HEK293 (cell line): ENCODE measurements around the gene GMDS.

Experiments
- CTCF ChIP-seq: fragments of 450-650 bp; formaldehyde crosslinking; IDR thresholded peaks from 2 replicates; pipeline ENCODE4 v1.5.1; 2016; ENCODE audit warnings: missing biosample characterization, missing genetic modification characterization
- OVOL3 ChIP-seq: fragments of 450-650 bp; formaldehyde crosslinking; IDR thresholded peaks from 2 replicates; pipeline ENCODE4 v1.5.1; 2016; ENCODE audit warnings: missing biosample characterization, missing genetic modification characterization
- PRDM10 ChIP-seq: fragments of 450-650 bp; formaldehyde crosslinking; IDR thresholded peaks from 2 replicates; pipeline ENCODE4 v1.5.1; 2016; ENCODE audit warnings: missing biosample characterization, missing genetic modification characterization
- PRDM2 ChIP-seq: fragments of 450-650 bp; formaldehyde crosslinking; IDR thresholded peaks from 2 replicates; pipeline ENCODE4 v1.5.1; 2016; ENCODE audit warnings: missing biosample characterization, missing genetic modification characterization, borderline replicate concordance
- SETDB1 ChIP-seq: IDR thresholded peaks from one replicate; pipeline ENCODE4 v1.6.1; 2017; ENCODE audit warnings: mild to moderate bottlenecking, low read length, moderate library complexity, mixed read lengths; ENCODE audit not compliant: insufficient read length
- SP2 ChIP-seq: fragments of 450-650 bp; formaldehyde crosslinking; IDR thresholded peaks from 2 replicates; pipeline ENCODE4 v1.5.1; 2016; ENCODE audit warnings: missing biosample characterization, missing genetic modification characterization
- YY1 ChIP-seq: fragments of 450-650 bp; formaldehyde crosslinking; IDR thresholded peaks from 2 replicates; pipeline ENCODE4 v1.5.1; 2018; ENCODE audit warnings: missing biosample characterization, missing genetic modification characterization
- ZBTB10 ChIP-seq: fragments of 450-650 bp; formaldehyde crosslinking; IDR thresholded peaks from 2 replicates; pipeline ENCODE4 v1.5.1; 2016; ENCODE audit warnings: missing biosample characterization, missing genetic modification characterization
- ZNF148 ChIP-seq: fragments of 450-650 bp; formaldehyde crosslinking; IDR thresholded peaks from 2 replicates; pipeline ENCODE4 v1.5.0; 2017; ENCODE audit warnings: missing biosample characterization, missing genetic modification characterization, borderline replicate concordance
- ZNF324 ChIP-seq: fragments of 450-650 bp; formaldehyde crosslinking; IDR thresholded peaks from 2 replicates; pipeline ENCODE4 v1.5.1; 2016; ENCODE audit warnings: missing biosample characterization, missing genetic modification characterization
- ZNF350 ChIP-seq: fragments of 450-650 bp; formaldehyde crosslinking; IDR thresholded peaks from 2 replicates; pipeline ENCODE4 v1.5.0; 2017; ENCODE audit warnings: missing biosample characterization, mild to moderate bottlenecking, missing genetic modification characterization
- ZNF37A ChIP-seq: fragments of 450-650 bp; IDR thresholded peaks from 2 replicates; pipeline ENCODE4 v1.5.1; 2018; ENCODE audit warnings: missing biosample characterization, missing genetic modification characterization
- ZNF560 ChIP-seq: fragments of 450-650 bp; formaldehyde crosslinking; IDR thresholded peaks from 2 replicates; pipeline ENCODE4 v1.5.1; 2017; ENCODE audit warnings: missing biosample characterization, missing genetic modification characterization, borderline replicate concordance
- ZNF704 ChIP-seq: fragments of 450-650 bp; formaldehyde crosslinking; IDR thresholded peaks from 2 replicates; pipeline ENCODE4 v1.5.1; 2016; ENCODE audit warnings: missing biosample characterization, missing genetic modification characterization

- no peak for TF ChIP-seq CTCF (tag by site-specific recombination)
- TF ChIP-seq SETDB1: no peak
- no peak for TF ChIP-seq ZNF560 (tag by site-specific recombination)
- TF ChIP-seq PRDM2 (tag by site-specific recombination): no peak
- TF ChIP-seq ZNF37A (tag by site-specific recombination): no peak
- no peak for TF ChIP-seq YY1 (tag by site-specific recombination)
- no peak for TF ChIP-seq ZNF350 (tag by site-specific recombination)
- TF ChIP-seq PRDM10 (tag by site-specific recombination): no peak
- TF ChIP-seq OVOL3: no peak
- no peak for TF ChIP-seq ZNF148 (tag by site-specific recombination)
- TF ChIP-seq ZNF704: no peak
- no peak for TF ChIP-seq ZBTB10 (tag by site-specific recombination)
- TF ChIP-seq ZNF324 (tag by site-specific recombination): no peak
- TF ChIP-seq SP2: no peak
These were observed 644.0 kb downstream of the GMDS start for GRCh38 chr6:1601158-1602048.
